Measurements from ENCODE around the gene GSTA4. TPM values are rescaled to one million over a fixed set of nuclear protein-coding genes. Genes with fewer than 3 reads are reported as not detected.

Gene GSTA4
- total and polyA plus RNA-seq, 2 of the 13 experiments (the other 11 are each of a cell fraction or from before 2014, with no cell fraction given): 34.1 to 53.6 TPM

DNA sequence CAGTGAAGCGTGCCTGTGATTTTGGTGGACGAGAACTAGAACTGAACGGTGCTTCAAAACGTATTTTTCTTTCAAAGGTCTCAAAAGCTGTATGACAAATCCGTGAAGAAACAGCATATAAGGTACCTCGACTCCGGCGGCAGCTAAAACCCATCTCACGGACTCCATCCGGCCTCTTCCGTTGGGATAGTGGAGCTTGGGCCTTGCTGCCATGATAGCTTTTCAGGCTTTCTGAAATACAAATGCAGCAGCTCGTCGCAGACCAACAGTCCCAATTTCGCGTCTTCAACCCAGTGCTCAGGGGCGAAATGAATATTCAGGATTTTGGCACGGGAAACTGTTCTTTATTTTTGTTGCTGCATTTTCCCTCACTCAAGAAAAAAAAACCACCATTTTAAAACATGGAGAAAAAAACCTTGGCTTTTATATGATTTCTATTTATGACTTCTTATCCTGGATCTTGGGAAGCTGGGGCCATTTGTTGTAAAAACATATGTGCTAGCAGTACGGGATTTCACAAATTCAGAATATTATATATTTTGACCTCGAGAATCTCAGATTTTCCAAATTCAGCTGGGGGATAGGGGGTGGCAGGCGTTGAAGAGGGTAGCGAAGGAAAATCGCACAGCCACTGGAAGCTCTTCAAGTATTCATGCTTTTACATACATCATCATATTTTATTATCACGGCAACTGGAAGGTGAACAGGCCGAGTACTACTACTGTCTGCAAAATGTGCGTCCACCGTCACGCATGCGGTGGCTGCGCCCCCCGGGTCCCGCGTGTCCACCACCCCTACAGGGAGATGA lies 849 bp downstream of the GSTA4 start (continued):
- TF ChIP-seq PRPF4 (IDR thresholded peaks at IDR 0.05; ENCODE audit: low read depth, low read length, poor library complexity, severe bottlenecking): no peak
- TF ChIP-seq PRDM10 (CRISPR knock-in tag; IDR thresholded peaks at IDR 0.05; ENCODE audit: low read depth): no peak
- peak; percentile 8 for TF ChIP-seq TAF15 (IDR thresholded peaks at IDR 0.05; ENCODE audit: low read depth, low read length, poor library complexity, severe bottlenecking)
- TF ChIP-seq ZNF142 (CRISPR knock-in tag; IDR thresholded peaks at IDR 0.05): peak; percentile 2; the same call in 1 of the 2 replicates
- TF ChIP-seq NKX3-1 (CRISPR knock-in tag; IDR thresholded peaks at IDR 0.05): no peak
- TF ChIP-seq ZNF619 (CRISPR knock-in tag; IDR thresholded peaks at IDR 0.05): no peak
- TF ChIP-seq GABPA (IDR thresholded peaks at IDR 0.05; ENCODE audit: low read depth, low read length): no peak
- TF ChIP-seq GABPA (CRISPR knock-in tag; IDR thresholded peaks at IDR 0.05; ENCODE audit: low read depth): peak; percentile 15; the same call in 1 of the 2 replicates
- no peak for TF ChIP-seq HNRNPLL (IDR thresholded peaks at IDR 0.05; ENCODE audit: low read depth, low read length, poor library complexity, severe bottlenecking)
- TF ChIP-seq ZNF12 (CRISPR knock-in tag; IDR thresholded peaks at IDR 0.05): no peak
- TF ChIP-seq, protein P1, sequence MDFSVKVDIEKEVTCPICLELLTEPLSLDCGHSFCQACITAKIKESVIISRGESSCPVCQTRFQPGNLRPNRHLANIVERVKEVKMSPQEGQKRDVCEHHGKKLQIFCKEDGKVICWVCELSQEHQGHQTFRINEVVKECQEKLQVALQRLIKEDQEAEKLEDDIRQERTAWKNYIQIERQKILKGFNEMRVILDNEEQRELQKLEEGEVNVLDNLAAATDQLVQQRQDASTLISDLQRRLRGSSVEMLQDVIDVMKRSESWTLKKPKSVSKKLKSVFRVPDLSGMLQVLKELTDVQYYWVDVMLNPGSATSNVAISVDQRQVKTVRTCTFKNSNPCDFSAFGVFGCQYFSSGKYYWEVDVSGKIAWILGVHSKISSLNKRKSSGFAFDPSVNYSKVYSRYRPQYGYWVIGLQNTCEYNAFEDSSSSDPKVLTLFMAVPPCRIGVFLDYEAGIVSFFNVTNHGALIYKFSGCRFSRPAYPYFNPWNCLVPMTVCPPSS (IDR thresholded peaks at IDR 0.05): no peak
- no peak; the same call in 1 of the 2 replicates for TF ChIP-seq FOSL2 (CRISPR knock-in tag; IDR thresholded peaks at IDR 0.05)
- no peak for TF ChIP-seq KAT8 (CRISPR knock-in tag; IDR thresholded peaks at IDR 0.05)
- no peak for TF ChIP-seq BCL6 (CRISPR knock-in tag; IDR thresholded peaks at IDR 0.05)
- no peak for TF ChIP-seq MED8 (CRISPR knock-in tag; IDR thresholded peaks at IDR 0.05; ENCODE audit: insufficient replicate concordance)
- no peak for TF ChIP-seq HDAC2 (CRISPR knock-in tag; IDR thresholded peaks at IDR 0.05)
- no peak for TF ChIP-seq ZNF17 (CRISPR knock-in tag; IDR thresholded peaks at IDR 0.05)
- no peak for TF ChIP-seq ZNF207 (IDR thresholded peaks at IDR 0.05; ENCODE audit: borderline replicate concordance)
- no peak for TF ChIP-seq ZNF703 (CRISPR knock-in tag; IDR thresholded peaks at IDR 0.05; ENCODE audit: borderline replicate concordance)
- TF ChIP-seq ZNF20 (CRISPR knock-in tag; IDR thresholded peaks at IDR 0.05): no peak
